Central memory CD8-positive, alpha-beta T cell (primary cell): ENCODE measurements around the gene TUBGCP6.
A peak's percentile ranks its signal among the peaks of the same experiment; 100 is the strongest.

ENCODE experiments used
- ATAC-seq: fragments of 150-1000 bp; cut with Tn5 transposase; replicated peaks from 2 replicates; pipeline ENCODE4 v1.10.0; 2022; ENCODE audit warnings: mild to moderate bottlenecking, moderate FRiP score, moderate number of reproducible peaks; ENCODE audit not compliant: poor library complexity, severe bottlenecking; ENCODE audit errors: extremely low read depth
- DNase-seq, 2 donors: peaks; one replicate each; pipeline ENCODE4 v3.0.0; 2021; ENCODE audit warnings: low spot score in 2 of 2
- H3K27ac Mint-ChIP-seq: one replicate; pipeline ENCODE4 v1.8.0; 2022; ENCODE audit warnings: low read depth, mild to moderate bottlenecking, moderate library complexity, mixed read lengths
- H3K27me3 Mint-ChIP-seq: one replicate; pipeline ENCODE4 v1.8.0; 2022; ENCODE audit warnings: mixed read lengths
- H3K36me3 Mint-ChIP-seq: one replicate; pipeline ENCODE4 v1.8.0; 2022; ENCODE audit warnings: mild to moderate bottlenecking, moderate library complexity, mixed read lengths; ENCODE audit not compliant: insufficient read depth
- H3K4me1 Mint-ChIP-seq: one replicate; pipeline ENCODE4 v1.8.0; 2022; ENCODE audit warnings: mixed read lengths
- H3K4me3 Mint-ChIP-seq: one replicate; pipeline ENCODE4 v1.8.0; 2022; ENCODE audit warnings: mild to moderate bottlenecking, moderate library complexity, mixed read lengths
- H3K9me3 Mint-ChIP-seq: one replicate; pipeline ENCODE4 v1.8.0; 2022; ENCODE audit warnings: mixed read lengths

TUBGCP6 gene

GRCh38 chr22:50250555-50251476 lies 6.0 kb upstream of the TUBGCP6 start, which contains the start of gene HDAC10:
Gene HDAC10 (minus strand): TSS chr22:50251265. CDS start chr22:50251032, 233 bp downstream.
- Mint-ChIP-seq H3K9me3 (no peaks in the 10 kb centered on the region), H3K27ac (peak within 1 kb of the TSS; percentile 10), H3K36me3 (peaks cover 16% of the 10 kb centered on the region), H3K4me3 (peak within 1 kb of the TSS; percentile 70), H3K4me1 (peaks cover 17% of the 10 kb centered on the region), H3K27me3 (no peaks in the 10 kb centered on the region)
- peak; percentile 60 for ATAC-seq
- DNase-seq = peak; percentile 55 to 59

- H3K9me3 Mint-ChIP-seq = no peaks in the 10 kb centered on the region
- no peak overlapping the region for H3K27ac Mint-ChIP-seq
- ATAC-seq (no peak), DNase-seq (no peak)
- peaks cover 17% of the 10 kb centered on the region for H3K4me1 Mint-ChIP-seq
- H3K36me3 Mint-ChIP-seq = peaks cover 14% of the 10 kb centered on the region
- H3K4me3 Mint-ChIP-seq = peak overlapping the region; percentile 70
- H3K27me3 Mint-ChIP-seq = no peaks in the 10 kb centered on the region
Observed at GRCh38 chr22:50250249-50250554, 5.4 kb upstream of the TUBGCP6 start.

DNA sequence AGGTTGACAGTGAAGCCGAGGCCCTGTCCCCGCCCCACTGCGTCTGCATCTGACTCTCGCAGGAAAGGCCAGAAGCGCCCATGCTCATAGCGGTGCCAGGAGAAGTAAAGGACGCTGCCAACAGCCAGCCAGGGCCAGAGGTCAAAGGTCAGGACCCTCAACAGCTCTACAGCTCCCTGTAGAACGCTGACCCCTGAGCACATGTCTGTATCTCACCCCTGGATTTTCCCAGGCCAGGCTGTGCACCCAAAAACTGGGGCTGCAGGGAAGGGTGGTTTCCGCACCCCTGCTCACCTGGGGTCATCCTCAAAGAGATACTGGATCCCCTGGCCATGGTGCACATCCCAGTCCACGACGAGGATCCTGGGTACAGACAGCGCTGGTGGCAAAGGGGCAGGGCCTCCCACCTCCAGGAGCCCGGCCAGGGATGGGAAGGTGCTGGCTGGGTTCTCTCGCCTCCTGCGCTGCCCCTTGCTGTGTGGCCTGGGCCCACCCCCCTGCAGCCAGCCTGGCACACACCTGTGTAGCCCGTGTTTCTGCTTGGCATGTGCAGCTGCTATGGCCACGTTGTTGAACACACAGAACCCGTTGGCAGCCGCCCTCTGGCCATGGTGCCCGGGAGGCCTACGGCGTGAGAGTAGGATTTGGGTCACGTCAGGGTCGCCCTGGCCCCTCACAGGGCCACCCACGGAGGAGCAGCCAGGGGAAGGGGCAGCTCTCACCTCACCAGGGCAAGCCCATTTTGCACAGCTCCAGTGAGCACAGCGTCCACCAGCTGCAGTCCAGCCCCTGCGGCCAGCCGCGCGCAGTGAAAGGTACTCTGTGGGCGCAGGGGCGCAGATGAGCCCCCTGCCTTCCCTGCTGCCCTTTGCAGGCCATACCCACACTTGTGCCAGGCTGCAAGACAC lies 4.8 kb upstream of the TUBGCP6 start:
- DNase-seq (no peak), ATAC-seq (no peak)
- Mint-ChIP-seq H3K4me3 (peak overlapping the region; percentile 70), H3K4me1 (peaks cover 23% of the 10 kb centered on the region), H3K27ac (no peak overlapping the region), H3K27me3 (no peaks in the 10 kb centered on the region), H3K9me3 (no peaks in the 10 kb centered on the region), H3K36me3 (peaks cover 17% of the 10 kb centered on the region)

DNA sequence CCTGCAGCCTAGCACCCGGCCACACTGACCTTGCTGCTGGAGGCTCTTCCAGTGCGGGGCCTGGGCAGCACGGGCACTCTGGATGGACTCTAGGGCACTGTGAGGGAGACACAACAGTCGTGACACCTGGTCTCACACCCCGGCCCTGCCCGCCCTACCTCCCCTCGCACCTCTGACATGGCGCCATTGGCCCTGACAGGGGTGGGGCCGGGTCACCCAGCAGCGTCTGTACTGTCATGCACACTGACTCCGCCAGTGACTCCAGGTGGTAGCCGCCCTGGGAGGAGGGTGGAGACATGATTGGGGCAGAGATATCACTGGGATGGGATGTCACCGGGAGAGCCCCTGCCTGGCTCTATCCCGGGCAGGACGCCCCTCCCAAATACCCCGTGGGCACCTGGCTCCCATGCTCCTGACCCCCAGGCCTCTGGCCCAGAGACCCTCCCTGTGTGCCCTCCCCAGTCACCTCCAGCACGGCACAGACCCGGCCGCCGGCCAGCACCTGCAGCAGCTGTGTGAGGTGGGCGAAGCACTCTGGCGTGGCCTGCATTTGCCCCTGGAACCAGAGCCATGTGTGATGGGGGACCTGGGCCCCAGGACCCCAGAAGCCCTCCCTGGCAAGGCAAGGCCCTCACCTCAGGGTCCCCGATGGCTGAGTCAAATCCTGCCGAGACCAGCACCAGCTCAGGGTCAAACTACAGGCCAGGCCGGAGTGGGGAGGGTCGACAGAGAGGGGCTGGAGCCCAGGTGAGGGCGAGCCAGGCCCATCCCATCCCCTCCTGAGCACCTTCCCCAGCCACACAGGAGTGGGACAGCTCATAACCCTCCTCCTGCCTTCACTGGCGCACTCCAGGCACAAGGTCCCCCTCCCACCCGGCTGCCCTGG lies 3.6 kb upstream of the TUBGCP6 start:
- DNase-seq = no peak
- ATAC-seq = no peak
- H3K36me3 Mint-ChIP-seq = peaks cover 18% of the 10 kb centered on the region
- peak overlapping the region; percentile 96 for H3K27ac Mint-ChIP-seq
- H3K9me3 Mint-ChIP-seq = no peaks in the 10 kb centered on the region
- peaks cover 31% of the 10 kb centered on the region for H3K4me1 Mint-ChIP-seq
- H3K4me3 Mint-ChIP-seq = peak overlapping the region; percentile 72
- H3K27me3 Mint-ChIP-seq = no peaks in the 10 kb centered on the region

- no peak for ATAC-seq
- peak in 1 of 2 donors; percentile 70 for DNase-seq
- Mint-ChIP-seq H3K4me3 (peak overlapping the region; percentile 72), H3K36me3 (peaks cover 18% of the 10 kb centered on the region), H3K27me3 (no peaks in the 10 kb centered on the region), H3K4me1 (peaks cover 33% of the 10 kb centered on the region), H3K27ac (peak overlapping the region; percentile 96), H3K9me3 (no peaks in the 10 kb centered on the region)
Observed at GRCh38 chr22:50247748-50248147, 2.9 kb upstream of the TUBGCP6 start.

- H3K4me1 Mint-ChIP-seq = peaks cover 37% of the 10 kb centered on the region
- ATAC-seq (no peak), DNase-seq (no peak)
- H3K36me3 Mint-ChIP-seq = peaks cover 22% of the 10 kb centered on the region
- no peaks in the 10 kb centered on the region for H3K27me3 Mint-ChIP-seq
- H3K4me3 Mint-ChIP-seq = peak overlapping the region; percentile 88
- peak overlapping the region; percentile 96 for H3K27ac Mint-ChIP-seq
- H3K9me3 Mint-ChIP-seq = no peaks in the 10 kb centered on the region
Observed at GRCh38 chr22:50246242-50247175, 1.7 kb upstream of the TUBGCP6 start.

GRCh38 chr22:50245214-50246072 lies 620 bp upstream of the TUBGCP6 start:
- ATAC-seq = peak; percentile 15

GRCh38 chr22:50243685-50244419 lies 971 bp downstream of the TUBGCP6 start:
- DNase-seq (no peak), ATAC-seq (peak; percentile 57)
- peaks cover 36% of the 10 kb centered on the region for H3K4me1 Mint-ChIP-seq

More at GRCh38 chr22:50245214-50246072, 620 bp upstream of the TUBGCP6 start:
- peaks cover 25% of the 10 kb centered on the region for H3K36me3 Mint-ChIP-seq
- no peak for DNase-seq
- H3K4me1 Mint-ChIP-seq = peaks cover 44% of the 10 kb centered on the region
- H3K9me3 Mint-ChIP-seq = no peaks in the 10 kb centered on the region
- peak overlapping the region; percentile 97 for H3K27ac Mint-ChIP-seq
- H3K4me3 Mint-ChIP-seq = peak overlapping the region; percentile 88
- no peaks in the 10 kb centered on the region for H3K27me3 Mint-ChIP-seq

DNA sequence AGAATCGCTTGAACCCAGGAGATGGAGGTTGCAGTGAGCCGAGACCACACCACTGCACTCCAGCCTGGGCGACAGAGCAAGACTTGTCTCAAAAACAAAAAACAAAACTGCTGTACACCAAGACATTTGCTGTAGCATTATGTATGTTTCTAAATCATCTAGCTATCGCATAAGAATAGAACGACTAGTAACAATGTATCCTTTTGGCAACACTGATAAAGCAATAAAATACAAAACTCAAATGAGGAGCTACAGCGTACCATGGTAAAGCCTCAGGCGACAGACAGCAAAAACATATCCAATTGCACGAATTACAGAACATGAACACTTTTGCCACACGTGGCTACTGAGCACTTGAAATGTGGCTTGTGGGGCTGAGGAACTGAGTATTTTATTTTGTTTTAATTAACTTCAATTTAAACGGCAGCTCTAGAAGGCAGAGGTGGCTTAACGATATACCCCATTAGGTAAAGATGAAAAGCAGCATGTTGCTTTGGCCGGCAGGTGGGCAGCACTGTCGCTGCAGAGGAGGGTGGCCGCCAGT lies 2.3 kb downstream of the TUBGCP6 start:
- ATAC-seq = no peak
- H3K36me3 Mint-ChIP-seq = peaks cover 31% of the 10 kb centered on the region
- peaks cover 30% of the 10 kb centered on the region for H3K4me1 Mint-ChIP-seq
- DNase-seq = no peak
- no peaks in the 10 kb centered on the region for H3K9me3 Mint-ChIP-seq
- H3K27me3 Mint-ChIP-seq = no peaks in the 10 kb centered on the region
- peak overlapping the region; percentile 97 for H3K27ac Mint-ChIP-seq
- H3K4me3 Mint-ChIP-seq = peak overlapping the region; percentile 88

More at GRCh38 chr22:50243685-50244419, 971 bp downstream of the TUBGCP6 start:
- H3K4me3 Mint-ChIP-seq = peak overlapping the region; percentile 88
- no peaks in the 10 kb centered on the region for H3K27me3 Mint-ChIP-seq
- peaks cover 29% of the 10 kb centered on the region for H3K36me3 Mint-ChIP-seq
- H3K9me3 Mint-ChIP-seq = no peaks in the 10 kb centered on the region
- H3K27ac Mint-ChIP-seq = peak overlapping the region; percentile 97

DNA sequence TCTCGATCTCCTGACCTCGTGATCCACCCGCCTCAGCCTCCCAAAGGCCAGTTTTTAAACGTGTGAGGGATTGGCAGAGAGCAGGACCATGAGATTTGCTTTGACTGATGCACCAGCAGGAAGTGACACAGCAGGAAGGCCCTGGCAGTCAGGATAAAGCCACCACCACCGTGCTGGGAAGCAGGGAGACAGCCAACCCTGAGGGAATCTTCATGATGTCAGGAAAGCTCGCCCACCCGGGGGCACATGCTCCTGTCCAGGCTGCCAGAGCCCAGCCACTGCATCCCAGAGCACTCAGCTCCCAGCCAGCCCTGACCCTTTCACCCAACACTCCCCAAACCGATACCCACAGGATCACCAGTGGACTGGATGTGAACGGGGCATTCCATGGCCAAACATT lies 6.1 kb downstream of the TUBGCP6 start:
- H3K9me3 Mint-ChIP-seq = no peaks in the 10 kb centered on the region
- ATAC-seq = no peak

More for the DNA sequence above, 6.1 kb downstream of the TUBGCP6 start:
- H3K27ac Mint-ChIP-seq = no peak overlapping the region
- no peak for DNase-seq
- peaks cover 40% of the 10 kb centered on the region for H3K4me1 Mint-ChIP-seq
- H3K4me3 Mint-ChIP-seq = no peak overlapping the region
- H3K27me3 Mint-ChIP-seq = no peaks in the 10 kb centered on the region
- peaks cover 32% of the 10 kb centered on the region for H3K36me3 Mint-ChIP-seq
